GM19328 (cell line): Measurements from ENCODE around the gene BMS1.
"Not testable (repeated sequence)": the region's sequence is repeated elsewhere in the genome, so short reads cannot be mapped to it uniquely, and the experiment has no call there.

ENCODE experiments used
- ATAC-seq: cut with Tn5 transposase; IDR thresholded peaks from one replicate; pipeline ENCODE4 v1.9.1; 2021; ENCODE audit warnings: mild to moderate bottlenecking, moderate library complexity; ENCODE audit not compliant: unreplicated experiment

Gene BMS1

GRCh38 chr10:42865716-42866114, 83.1 kb downstream of the BMS1 start:
- ATAC-seq = no peak

- ATAC-seq = peak; percentile 65
These were observed 83.8 kb downstream of the BMS1 start for GRCh38 chr10:42866115-42866995.

GRCh38 chr10:42867571-42867970, 85.0 kb downstream of the BMS1 start:
- no peak for ATAC-seq

GRCh38 chr10:42868530-42868929, 85.9 kb downstream of the BMS1 start:
- ATAC-seq = no peak

- ATAC-seq = no peak
These were observed 87.4 kb downstream of the BMS1 start for GRCh38 chr10:42869977-42870350.

- ATAC-seq = not testable (repeated sequence)
These were observed 88.6 kb downstream of the BMS1 start for GRCh38 chr10:42871138-42871641.

- no peak for ATAC-seq
These were observed 89.2 kb downstream of the BMS1 start for GRCh38 chr10:42871823-42872222.

GRCh38 chr10:42872865-42873435, 90.4 kb downstream of the BMS1 start:
- ATAC-seq = no peak

- no peak for ATAC-seq
These were observed 92.3 kb downstream of the BMS1 start for GRCh38 chr10:42874713-42875387.

GRCh38 chr10:42875388-42875755, 92.8 kb downstream of the BMS1 start:
- no peak for ATAC-seq

GRCh38 chr10:42875798-42876341, 93.3 kb downstream of the BMS1 start:
- no peak for ATAC-seq

GRCh38 chr10:42876476-42876875, 93.9 kb downstream of the BMS1 start:
- ATAC-seq = no peak

GRCh38 chr10:42876945-42877344, 94.3 kb downstream of the BMS1 start:
- ATAC-seq = no peak

GRCh38 chr10:42877496-42878030, 95.0 kb downstream of the BMS1 start:
- ATAC-seq = no peak

GRCh38 chr10:42878134-42878820, 95.7 kb downstream of the BMS1 start:
- ATAC-seq = no peak

- no peak for ATAC-seq
These were observed 96.2 kb downstream of the BMS1 start for GRCh38 chr10:42878821-42879195.

- ATAC-seq = no peak
These were observed 97.0 kb downstream of the BMS1 start for GRCh38 chr10:42879380-42880254.

- no peak for ATAC-seq
These were observed 97.6 kb downstream of the BMS1 start for GRCh38 chr10:42880255-42880620.

- no peak for ATAC-seq
These were observed 100.0 kb downstream of the BMS1 start for GRCh38 chr10:42882597-42882996.
